DOHH2 (cell line): ENCODE results near the gene NPHP3.

Source experiments
- EZH2phosphoT487 ChIP-seq: fragments of 200-600 bp; sonication (generic); IDR thresholded peaks from 2 replicates; pipeline ENCODE4 v1.6.1; 2017; ENCODE audit warnings: borderline replicate concordance, mild to moderate bottlenecking, antibody characterized with exemption, low read length, moderate library complexity, mixed read lengths
- TF ChIP-seq, protein P1 (sequence below): fragments of 200-600 bp; sonication (generic); IDR thresholded peaks from one replicate; pipeline ENCODE4 v1.5.1; 2014; ENCODE audit warnings: antibody characterized with exemption, mild to moderate bottlenecking, low read depth, low read length; ENCODE audit not compliant: poor library complexity, severe bottlenecking

- TF ChIP-seq, protein P1, sequence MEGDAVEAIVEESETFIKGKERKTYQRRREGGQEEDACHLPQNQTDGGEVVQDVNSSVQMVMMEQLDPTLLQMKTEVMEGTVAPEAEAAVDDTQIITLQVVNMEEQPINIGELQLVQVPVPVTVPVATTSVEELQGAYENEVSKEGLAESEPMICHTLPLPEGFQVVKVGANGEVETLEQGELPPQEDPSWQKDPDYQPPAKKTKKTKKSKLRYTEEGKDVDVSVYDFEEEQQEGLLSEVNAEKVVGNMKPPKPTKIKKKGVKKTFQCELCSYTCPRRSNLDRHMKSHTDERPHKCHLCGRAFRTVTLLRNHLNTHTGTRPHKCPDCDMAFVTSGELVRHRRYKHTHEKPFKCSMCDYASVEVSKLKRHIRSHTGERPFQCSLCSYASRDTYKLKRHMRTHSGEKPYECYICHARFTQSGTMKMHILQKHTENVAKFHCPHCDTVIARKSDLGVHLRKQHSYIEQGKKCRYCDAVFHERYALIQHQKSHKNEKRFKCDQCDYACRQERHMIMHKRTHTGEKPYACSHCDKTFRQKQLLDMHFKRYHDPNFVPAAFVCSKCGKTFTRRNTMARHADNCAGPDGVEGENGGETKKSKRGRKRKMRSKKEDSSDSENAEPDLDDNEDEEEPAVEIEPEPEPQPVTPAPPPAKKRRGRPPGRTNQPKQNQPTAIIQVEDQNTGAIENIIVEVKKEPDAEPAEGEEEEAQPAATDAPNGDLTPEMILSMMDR: peak; percentile 56
- TF ChIP-seq EZH2phosphoT487: no peak
Observed at GRCh38 chr3:132641837-132642538, 80.2 kb downstream of the NPHP3 start.
